GM18873 (cell line): ENCODE data around the gene AIFM3.
"Not testable (repeated sequence)": the region's sequence is repeated elsewhere in the genome, so short reads cannot be mapped to it uniquely, and the experiment has no call there.

Source experiments
- ATAC-seq: cut with Tn5 transposase; IDR thresholded peaks from one replicate; pipeline ENCODE4 v1.9.1; 2021; ENCODE audit warnings: mild to moderate bottlenecking, moderate library complexity, moderate number of reproducible peaks; ENCODE audit not compliant: unreplicated experiment, low FRiP score

Gene AIFM3

GRCh38 chr22:20966883-20967696 is at the start of gene AIFM3:
Gene AIFM3, plus strand, starts transcription at chr22:20967255. Its CDS starts 690 bp downstream, at chr22:20967945.
- no peak for ATAC-seq

- no peak for ATAC-seq
Measured at GRCh38 chr22:20918663-20919218, 48.3 kb upstream of the AIFM3 start.

GRCh38 chr22:20919718-20920117 is 47.3 kb upstream of the AIFM3 start:
- no peak for ATAC-seq

- ATAC-seq = no peak
Measured at GRCh38 chr22:20920881-20921203, 46.2 kb upstream of the AIFM3 start.

- ATAC-seq = no peak
Measured at GRCh38 chr22:20922141-20922751, 44.8 kb upstream of the AIFM3 start.

GRCh38 chr22:20926243-20926642 is 40.8 kb upstream of the AIFM3 start:
- no peak for ATAC-seq

- no peak for ATAC-seq
Measured at GRCh38 chr22:20927940-20928572, 39.0 kb upstream of the AIFM3 start.

GRCh38 chr22:20928573-20928967 is 38.5 kb upstream of the AIFM3 start:
- ATAC-seq = no peak

- no peak for ATAC-seq
Measured at GRCh38 chr22:20930004-20930403, 37.1 kb upstream of the AIFM3 start.

- not testable (repeated sequence) for ATAC-seq
Measured at GRCh38 chr22:20930435-20930834, 36.6 kb upstream of the AIFM3 start.

GRCh38 chr22:20931126-20931654 is 35.9 kb upstream of the AIFM3 start:
- no peak for ATAC-seq

GRCh38 chr22:20933910-20934309 is 33.1 kb upstream of the AIFM3 start:
- ATAC-seq = no peak

- ATAC-seq = not testable (repeated sequence)
Measured at GRCh38 chr22:20935049-20935448, 32.0 kb upstream of the AIFM3 start.

- ATAC-seq = not testable (repeated sequence)
Measured at GRCh38 chr22:20935780-20936539, 31.1 kb upstream of the AIFM3 start.

GRCh38 chr22:20937031-20937793 is 29.8 kb upstream of the AIFM3 start:
- no peak for ATAC-seq

- no peak for ATAC-seq
Measured at GRCh38 chr22:20937794-20938671, 29.0 kb upstream of the AIFM3 start.

GRCh38 chr22:20939457-20940185 is 27.4 kb upstream of the AIFM3 start:
- ATAC-seq = not testable (repeated sequence)

GRCh38 chr22:20940186-20940651 is 26.8 kb upstream of the AIFM3 start:
- ATAC-seq = no peak
